Middle frontal gyrus (tissue), 1 donor: ENCODE results near the gene CATSPERB.
"Not testable (repeated sequence)": the region's sequence is repeated elsewhere in the genome, so short reads cannot be mapped to it uniquely, and the experiment has no call there.

ENCODE experiments used
- DNase-seq: peaks from one replicate; pipeline ENCODE4 v3.0.0-alpha.2; 2015; ENCODE audit warnings: low spot score; ENCODE audit errors: extremely low spot score

Gene CATSPERB

DNA sequence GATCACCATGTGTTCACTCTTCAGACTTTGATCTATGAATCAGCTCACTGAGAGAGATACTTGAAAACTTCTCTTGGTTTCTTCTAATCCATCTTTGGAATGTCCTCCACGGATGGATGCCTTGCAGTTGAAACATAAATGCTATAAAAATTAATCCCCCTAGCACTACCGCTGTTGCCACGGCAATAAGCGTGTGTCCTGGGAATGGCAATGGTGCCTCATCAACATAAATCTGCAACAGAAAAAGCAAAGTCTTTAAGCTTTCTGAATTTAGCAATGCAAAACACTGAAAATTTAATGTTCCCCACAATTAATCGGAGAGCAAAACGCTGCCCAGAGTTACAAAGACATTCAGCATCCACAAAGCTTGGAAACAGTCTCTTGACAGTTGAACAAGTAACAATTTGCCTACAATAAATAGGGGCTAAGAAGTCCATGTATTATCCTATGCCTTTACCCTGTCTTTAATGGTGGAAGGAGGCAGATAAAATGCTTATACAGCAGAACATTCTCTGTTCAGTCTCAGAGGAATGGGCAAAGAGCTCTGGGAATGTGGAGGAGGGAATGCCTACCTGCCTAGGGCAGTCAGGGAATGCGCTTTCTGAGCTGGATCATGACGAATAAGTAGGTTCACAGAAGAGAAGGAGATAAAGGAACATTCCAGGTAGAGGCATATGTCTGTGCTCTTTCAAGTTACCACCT is 150.9 kb downstream of the CATSPERB start:
- no peak for DNase-seq

- DNase-seq, result no peak
Measured at GRCh38 chr14:91577632-91578233, 154.2 kb downstream of the CATSPERB start.

DNA sequence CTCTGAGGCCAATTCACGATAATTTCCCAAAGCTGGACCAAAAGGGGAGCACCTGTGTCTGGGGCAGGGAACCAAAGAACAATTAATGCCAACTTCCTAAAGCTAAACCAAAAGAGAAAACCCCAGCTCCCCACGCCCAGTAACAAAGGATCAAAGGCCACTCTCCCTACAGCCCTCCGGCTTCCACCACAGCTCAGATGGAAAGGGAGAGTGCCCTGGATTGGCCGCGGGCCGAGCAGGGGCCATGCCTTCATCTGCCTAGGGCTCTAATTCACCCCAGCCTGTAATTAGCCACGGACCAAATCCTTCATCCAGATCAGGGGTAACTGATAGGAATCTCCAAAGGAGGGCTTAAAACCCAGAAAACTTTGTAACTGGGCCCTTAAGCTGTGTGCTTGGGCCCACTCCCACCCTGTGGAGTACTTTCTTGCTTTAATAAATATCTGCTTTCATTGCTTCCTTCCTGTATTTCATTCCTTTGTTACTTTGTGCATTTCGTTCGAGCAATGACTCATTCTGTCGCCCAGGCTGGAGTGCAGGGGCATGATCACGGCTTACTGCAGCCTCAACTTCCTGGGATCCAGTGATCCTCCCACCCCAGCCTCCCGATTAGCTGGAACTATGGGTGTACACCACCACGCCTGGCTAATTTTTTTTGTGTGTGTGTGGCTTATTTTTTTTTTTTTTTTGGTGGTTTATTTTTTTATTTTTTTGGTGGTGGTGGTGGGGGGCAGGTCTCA is 156.2 kb downstream of the CATSPERB start:
- DNase-seq, result no peak

DNA sequence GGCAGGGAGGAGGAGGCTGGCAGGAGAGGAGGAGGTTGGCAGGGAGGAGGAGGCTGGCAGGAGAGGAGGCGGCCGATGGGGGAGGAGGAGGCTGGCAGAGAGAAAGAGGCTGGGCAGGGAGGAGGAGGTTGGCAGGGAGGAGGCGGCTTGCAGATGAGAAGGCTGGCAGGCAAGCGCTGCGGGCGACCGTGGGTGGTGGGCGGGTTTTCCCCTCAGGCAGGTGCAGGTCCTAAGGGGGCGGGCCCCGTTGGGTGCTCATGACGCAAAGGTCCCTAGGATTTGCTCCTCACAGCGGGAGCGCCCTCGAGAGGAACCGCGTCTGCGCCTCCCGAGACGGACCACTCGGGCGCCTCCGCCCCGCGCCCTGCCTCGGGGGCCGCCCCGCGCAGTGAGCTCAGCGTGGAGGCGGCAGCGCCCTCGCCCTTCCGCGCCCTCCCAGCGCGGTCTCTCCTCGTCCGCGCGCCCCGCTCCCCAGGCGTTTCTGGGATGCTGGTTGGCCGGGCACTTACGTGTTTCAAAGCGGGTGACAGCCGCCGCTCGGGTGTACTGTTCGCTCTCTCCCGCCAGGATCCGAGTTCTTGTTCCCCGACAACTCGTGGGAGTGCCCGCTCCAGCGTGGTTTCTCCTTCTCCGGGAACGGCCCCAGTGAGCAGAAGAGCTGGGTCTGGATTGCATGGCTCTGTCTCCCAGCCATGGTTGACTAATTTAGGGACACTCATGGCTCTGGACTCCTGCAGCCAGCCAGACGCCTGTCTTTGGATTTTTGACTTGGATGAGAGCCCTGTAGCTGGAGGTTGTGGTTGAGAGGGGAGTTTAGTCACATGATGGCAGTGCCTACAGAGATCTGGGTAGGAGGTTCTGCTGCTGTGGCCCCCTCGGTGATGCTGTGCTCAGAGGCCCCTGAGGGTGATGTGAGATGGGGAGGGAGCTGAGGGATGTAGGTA is 157.7 kb downstream of the CATSPERB start:
- DNase-seq, result peak; percentile 15

DNA sequence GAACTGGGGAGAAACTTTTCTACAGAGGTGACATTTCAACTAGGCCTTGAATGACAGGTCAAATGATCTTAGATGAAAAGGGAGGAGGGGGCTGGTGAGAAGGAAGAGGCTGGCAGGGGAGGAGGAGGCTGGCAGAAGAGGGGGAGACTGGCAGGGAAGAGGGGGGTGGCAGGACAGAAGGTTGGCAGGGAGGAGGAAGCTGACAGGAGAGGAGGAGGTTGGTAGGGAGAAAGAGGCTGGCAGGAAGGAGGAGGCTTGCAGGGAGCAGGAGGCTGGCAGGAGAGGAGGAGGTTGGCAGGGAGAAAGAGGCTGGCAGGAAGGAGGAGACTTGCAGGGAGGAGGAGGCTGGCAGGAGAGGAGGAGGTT is 158.4 kb downstream of the CATSPERB start:
- no peak for DNase-seq

DNA sequence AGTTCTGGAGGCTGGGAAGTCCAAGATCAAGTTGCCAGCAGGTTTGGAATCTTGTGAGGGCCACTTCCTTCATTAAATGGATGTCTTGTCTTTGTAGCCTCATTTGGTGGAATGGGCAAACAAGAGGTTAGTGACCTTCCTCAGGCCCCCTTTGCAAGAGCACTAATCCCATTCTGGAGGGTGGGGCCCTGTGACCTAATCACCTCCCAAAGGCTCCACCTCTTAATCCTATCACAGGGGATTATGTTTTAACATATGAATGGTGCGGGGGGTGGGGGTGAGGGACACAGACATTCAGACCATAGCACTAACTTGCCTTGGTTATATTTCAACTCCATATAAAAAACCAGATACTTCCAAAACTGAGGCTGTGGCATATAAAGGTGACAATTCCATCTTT is 161.9 kb downstream of the CATSPERB start:
- DNase-seq, result no peak

DNA sequence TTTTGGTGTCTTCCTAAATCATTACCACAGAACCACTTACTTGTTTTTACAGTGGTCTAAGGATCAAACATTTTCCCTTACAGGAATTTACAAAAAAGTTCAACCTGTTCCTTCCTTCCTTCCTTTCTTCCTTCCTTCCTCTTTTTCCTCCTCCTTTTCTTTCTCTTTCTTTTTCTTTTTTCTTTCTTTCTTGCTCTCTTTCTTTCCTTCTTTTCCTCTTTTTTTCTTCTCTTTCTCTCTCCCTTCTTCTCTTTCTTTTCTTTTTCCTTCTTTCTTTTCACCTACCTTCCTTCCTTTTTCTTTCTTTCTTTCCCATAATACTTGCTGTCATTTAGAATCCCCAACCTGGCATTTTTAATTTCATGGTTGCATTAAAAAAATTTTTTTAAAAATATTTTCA is 162.6 kb downstream of the CATSPERB start:
- DNase-seq, result no peak

DNA sequence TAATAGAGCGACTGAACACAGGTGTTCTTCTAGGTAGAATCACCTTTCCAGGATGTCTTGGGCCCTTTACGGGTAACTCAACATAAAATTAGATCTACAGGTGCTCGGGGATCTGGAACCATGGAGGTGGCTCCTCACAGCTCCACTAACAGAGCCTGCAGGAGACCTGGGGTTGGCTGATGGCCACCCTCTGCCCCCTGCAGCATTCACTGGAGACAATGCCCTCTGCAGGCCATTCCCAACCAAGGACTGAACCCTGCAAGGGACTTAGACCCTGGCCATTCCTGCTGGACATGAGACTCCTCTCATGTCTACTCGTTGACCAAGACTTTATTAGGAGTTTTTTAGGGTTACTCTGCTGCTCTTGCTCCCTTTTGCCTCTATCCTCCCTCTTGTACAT is 163.3 kb downstream of the CATSPERB start:
- DNase-seq, result no peak

- DNase-seq, result not testable (repeated sequence)
Measured at GRCh38 chr14:91567827-91568226, 164.1 kb downstream of the CATSPERB start.

GRCh38 chr14:91555531-91555930 is 176.4 kb downstream of the CATSPERB start:
- no peak for DNase-seq

GRCh38 chr14:91554535-91555332 is 177.2 kb downstream of the CATSPERB start:
- no peak for DNase-seq

DNA sequence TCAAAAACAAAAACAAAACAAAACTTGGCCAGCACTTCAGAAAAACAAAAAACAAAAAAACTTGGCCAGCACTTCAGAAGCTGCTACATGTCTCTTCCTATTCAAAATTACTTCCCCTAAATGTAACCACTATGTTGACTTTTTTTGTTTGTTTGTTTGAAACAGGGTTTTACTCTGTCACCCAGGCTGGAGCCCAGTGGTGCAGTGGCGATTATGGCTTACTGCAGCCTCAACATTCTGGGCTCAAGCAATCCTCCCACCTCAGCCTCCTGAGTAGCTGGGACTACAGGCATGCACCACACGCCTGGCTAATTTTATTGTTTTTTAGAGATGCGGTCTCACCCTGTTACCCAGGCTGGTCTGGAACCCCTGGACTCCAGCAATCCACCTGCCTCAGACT is 183.8 kb downstream of the CATSPERB start:
- no peak for DNase-seq

- DNase-seq, result no peak
Measured at GRCh38 chr14:91545946-91546716, 185.8 kb downstream of the CATSPERB start.

GRCh38 chr14:91545204-91545603 is 186.7 kb downstream of the CATSPERB start:
- DNase-seq, result no peak

GRCh38 chr14:91536327-91536726 is 195.6 kb downstream of the CATSPERB start:
- DNase-seq, result no peak

DNA sequence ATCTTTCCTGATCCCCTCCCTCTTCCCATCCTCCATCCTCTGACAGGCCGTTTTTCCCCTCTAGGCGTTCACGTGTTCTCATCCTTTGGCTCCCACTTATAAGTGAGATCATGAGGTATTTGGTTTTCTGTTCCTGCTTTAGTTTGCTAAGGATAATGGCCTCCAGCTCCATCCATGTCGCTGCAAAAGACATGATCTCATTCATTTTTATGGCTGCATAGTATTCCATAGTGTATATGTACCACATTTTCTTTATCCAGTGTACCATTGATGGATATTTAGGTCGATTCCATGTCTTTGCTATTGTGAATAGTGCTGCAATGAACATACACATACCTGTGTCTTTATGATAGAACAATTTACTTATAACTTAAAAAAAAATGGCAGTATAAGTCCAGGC is 197.8 kb downstream of the CATSPERB start:
- not testable (repeated sequence) for DNase-seq

GRCh38 chr14:91533623-91534022 is 198.3 kb downstream of the CATSPERB start:
- no peak for DNase-seq
